Hepatocyte (in vitro differentiated cells): ENCODE measurements around the gene DDN. TPM values are rescaled to one million over a fixed set of nuclear protein-coding genes. Genes with fewer than 3 reads are reported as not detected.

Experiments
- DNase-seq: peaks from one replicate; pipeline ENCODE4 v3.0.0-alpha.2; 2016; ENCODE audit warnings: low spot score
- H2AFZ ChIP-seq: fragments of 200-600 bp; sonication (generic); 2 replicates; pipeline ENCODE4 v1.6.0; 2016; ENCODE audit warnings: antibody characterized with exemption, mild to moderate bottlenecking
- H3K27ac ChIP-seq: fragments of 200-600 bp; sonication (generic); 2 replicates; pipeline ENCODE4 v1.5.1; 2016; ENCODE audit warnings: mild to moderate bottlenecking
- H3K27me3 ChIP-seq: fragments of 200-600 bp; sonication (generic); 2 replicates; pipeline ENCODE4 v1.6.1; 2016
- H3K36me3 ChIP-seq: fragments of 200-600 bp; sonication (generic); replicated peaks from 2 replicates; pipeline ENCODE4 v1.5.1; 2016; ENCODE audit warnings: low read depth; ENCODE audit not compliant: insufficient read depth
- H3K4me1 ChIP-seq: fragments of 200-600 bp; sonication (generic); 2 replicates; pipeline ENCODE4 v1.5.1; 2016; ENCODE audit warnings: mild to moderate bottlenecking, moderate library complexity; ENCODE audit not compliant: insufficient read depth
- H3K4me2 ChIP-seq: fragments of 200-600 bp; sonication (generic); 2 replicates; pipeline ENCODE4 v1.6.0; 2016
- H3K4me3 ChIP-seq: fragments of 200-600 bp; sonication (generic); 2 replicates; pipeline ENCODE4 v1.5.1; 2016; ENCODE audit warnings: mild to moderate bottlenecking
- H3K79me2 ChIP-seq: fragments of 200-600 bp; sonication (generic); 2 replicates; pipeline ENCODE4 v1.6.0; 2017; ENCODE audit warnings: mild to moderate bottlenecking
- H3K9me2 ChIP-seq: fragments of 200-600 bp; sonication (generic); replicated peaks from 2 replicates; pipeline ENCODE4 v1.6.0; 2017; ENCODE audit warnings: mild to moderate bottlenecking; ENCODE audit not compliant: insufficient read depth
- H3K9me3 ChIP-seq: fragments of 200-600 bp; sonication (generic); 2 replicates; pipeline ENCODE4 v1.5.1; 2016; ENCODE audit warnings: low read depth, mild to moderate bottlenecking
- H4K20me1 ChIP-seq: fragments of 200-600 bp; sonication (generic); 2 replicates; pipeline ENCODE4 v1.6.0; 2016; ENCODE audit warnings: mild to moderate bottlenecking; ENCODE audit not compliant: insufficient read depth, poor library complexity, severe bottlenecking
- EZH2 ChIP-seq: fragments of 200-600 bp; sonication (generic); IDR thresholded peaks from 2 replicates; pipeline ENCODE4 v1.6.1; 2016; ENCODE audit warnings: antibody characterized with exemption, mild to moderate bottlenecking, borderline replicate concordance
- EZH2phosphoT487 ChIP-seq: fragments of 200-600 bp; sonication (generic); IDR thresholded peaks from one replicate; pipeline ENCODE4 v1.6.1; 2018; ENCODE audit warnings: antibody characterized with exemption, mild to moderate bottlenecking, low read depth, moderate library complexity; ENCODE audit not compliant: unreplicated experiment, severe bottlenecking
- WGBS: methylation state at CpG from one replicate; pipeline ENCODE4 v1.1.6; 2016; ENCODE audit warnings: low lambda C conversion rate; ENCODE audit errors: missing lambda C conversion rate; 5-methylcytosine and 5-hydroxymethylcytosine counted together
- polyA plus RNA-seq: library from polyadenylated mRNA; unstranded; fragments of >200 nt; fragmentation: Nextera tagmentation; extraction: Ambion mirVana; gene quantifications from 2 replicates; pipeline ENCODE4 v1.2.1, GENCODE V29; 2016
- total RNA-seq: library from RNA; depleted of rRNA; stranded (reverse); fragments of >200 nt; gene quantifications from 2 replicates; pipeline ENCODE4 v1.2.3, GENCODE V29; 2014
- TF ChIP-seq, protein P1 (sequence below): fragments of 200-600 bp; sonication (generic); IDR thresholded peaks from 2 replicates; pipeline ENCODE4 v1.5.1; 2016; ENCODE audit warnings: antibody characterized with exemption, mild to moderate bottlenecking; ENCODE audit not compliant: poor library complexity

Gene DDN
- total and polyA plus RNA-seq, 2 experiments from 2014 or later = 0.10 TPM; not detected in 1

DNA sequence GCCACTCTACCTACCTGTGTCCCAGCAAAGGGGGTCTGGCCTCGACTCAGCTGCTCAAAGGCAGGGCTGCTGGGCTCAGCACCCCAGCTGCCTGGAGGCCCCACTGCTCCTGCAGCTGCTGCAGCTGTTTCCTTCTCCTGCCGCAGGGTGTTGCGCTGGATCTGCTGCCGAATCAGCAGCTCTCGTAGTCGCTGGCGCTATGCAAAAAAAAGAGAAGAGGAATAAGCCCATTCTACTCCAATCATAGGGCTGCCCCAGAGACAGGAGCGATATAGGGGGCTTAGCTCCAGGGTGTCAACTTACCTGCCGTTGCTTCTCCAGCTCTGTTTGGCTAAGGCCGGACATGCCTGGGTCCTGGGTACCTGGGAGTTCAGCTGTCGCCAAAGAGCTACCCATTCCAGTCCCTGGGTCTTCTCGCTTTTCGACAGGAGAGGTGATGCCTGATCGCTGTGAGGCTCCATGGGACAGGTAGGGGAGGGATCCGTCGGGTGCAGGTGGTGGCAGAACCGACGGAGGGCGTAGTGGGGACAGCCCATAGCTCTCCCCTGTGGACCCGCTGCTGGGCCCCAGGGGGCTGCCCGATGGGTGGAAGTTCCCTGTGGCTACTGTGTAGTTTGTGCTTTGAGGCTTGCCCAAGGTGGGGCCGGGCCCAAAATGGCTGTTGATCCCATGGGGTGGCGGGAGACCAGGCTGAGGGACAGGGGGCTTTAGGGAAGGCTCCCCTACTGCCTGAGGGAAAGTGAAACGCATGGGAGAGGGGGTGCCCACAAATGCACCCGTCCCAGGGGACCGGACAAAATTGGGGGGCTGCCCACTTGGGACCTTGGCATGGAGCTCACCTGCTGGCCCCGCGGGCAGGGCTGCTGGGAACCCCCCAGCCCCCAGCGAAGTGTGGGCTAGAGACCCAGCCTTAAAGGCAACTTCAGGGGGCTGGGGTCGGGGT is 40.5 kb upstream of the DDN start:
- Histone ChIP-seq H3K4me1 (no peaks in the 10 kb centered on the region), H4K20me1 (no peaks in the 10 kb centered on the region), H3K36me3 (no peaks in the 10 kb centered on the region), H3K4me2 (no peak overlapping the region), H3K79me2 (no peaks in the 10 kb centered on the region), H3K4me3 (no peak overlapping the region), H3K9me2 (no peaks in the 10 kb centered on the region), H2AFZ (no peak overlapping the region), H3K27me3 (no peaks in the 10 kb centered on the region), H3K27ac (no peak overlapping the region), H3K9me3 (no peaks in the 10 kb centered on the region)
- TF ChIP-seq, protein P1, sequence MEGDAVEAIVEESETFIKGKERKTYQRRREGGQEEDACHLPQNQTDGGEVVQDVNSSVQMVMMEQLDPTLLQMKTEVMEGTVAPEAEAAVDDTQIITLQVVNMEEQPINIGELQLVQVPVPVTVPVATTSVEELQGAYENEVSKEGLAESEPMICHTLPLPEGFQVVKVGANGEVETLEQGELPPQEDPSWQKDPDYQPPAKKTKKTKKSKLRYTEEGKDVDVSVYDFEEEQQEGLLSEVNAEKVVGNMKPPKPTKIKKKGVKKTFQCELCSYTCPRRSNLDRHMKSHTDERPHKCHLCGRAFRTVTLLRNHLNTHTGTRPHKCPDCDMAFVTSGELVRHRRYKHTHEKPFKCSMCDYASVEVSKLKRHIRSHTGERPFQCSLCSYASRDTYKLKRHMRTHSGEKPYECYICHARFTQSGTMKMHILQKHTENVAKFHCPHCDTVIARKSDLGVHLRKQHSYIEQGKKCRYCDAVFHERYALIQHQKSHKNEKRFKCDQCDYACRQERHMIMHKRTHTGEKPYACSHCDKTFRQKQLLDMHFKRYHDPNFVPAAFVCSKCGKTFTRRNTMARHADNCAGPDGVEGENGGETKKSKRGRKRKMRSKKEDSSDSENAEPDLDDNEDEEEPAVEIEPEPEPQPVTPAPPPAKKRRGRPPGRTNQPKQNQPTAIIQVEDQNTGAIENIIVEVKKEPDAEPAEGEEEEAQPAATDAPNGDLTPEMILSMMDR = no peak
- TF ChIP-seq EZH2phosphoT487 = no peak
- TF ChIP-seq EZH2 = no peak
- DNase-seq = no peak
- 96% methylated on average over 29 of the region's 30 CpGs for WGBS

DNA sequence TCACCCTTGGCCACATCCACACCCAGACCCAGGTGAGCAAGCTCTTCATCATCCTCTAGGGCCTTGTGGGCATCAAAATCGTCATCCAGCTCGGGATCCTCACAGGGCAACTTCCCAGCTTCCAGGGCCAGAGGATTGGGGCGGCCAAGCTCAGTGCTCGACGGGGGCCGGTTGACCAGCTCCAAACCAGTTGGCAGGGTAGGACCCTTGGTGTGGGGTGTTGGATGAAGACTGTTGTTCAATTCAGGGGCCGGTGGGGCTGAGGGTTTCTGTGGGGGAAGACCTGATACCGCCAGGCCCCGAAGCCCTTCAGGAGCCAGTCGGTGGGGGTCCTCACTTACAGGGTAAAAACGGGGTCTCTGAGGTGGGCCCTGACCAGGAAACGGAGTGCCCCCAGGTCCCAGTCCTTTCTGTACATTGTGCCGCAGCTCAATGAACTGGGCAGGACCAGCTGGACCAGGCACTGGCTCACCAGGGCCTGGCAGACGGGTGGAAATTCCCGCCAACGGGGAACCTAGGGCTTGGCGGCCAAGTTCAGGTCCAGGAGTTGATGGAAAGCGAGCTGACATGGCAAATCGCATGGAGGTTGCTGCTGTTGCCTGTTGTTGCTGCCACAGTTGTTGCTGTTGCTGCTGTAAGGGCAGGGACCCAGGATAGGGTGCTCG is 39.2 kb upstream of the DDN start:
- no peak overlapping the region for H2AFZ ChIP-seq
- no peaks in the 10 kb centered on the region for H3K36me3 ChIP-seq
- no peaks in the 10 kb centered on the region for H3K9me3 ChIP-seq
- no peaks in the 10 kb centered on the region for H4K20me1 ChIP-seq
- no peak overlapping the region for H3K27ac ChIP-seq
- H3K4me1 ChIP-seq = no peaks in the 10 kb centered on the region
- DNase-seq = no peak
- no peaks in the 10 kb centered on the region for H3K79me2 ChIP-seq
- H3K4me3 ChIP-seq = no peak overlapping the region
- no peaks in the 10 kb centered on the region for H3K27me3 ChIP-seq
- no peak overlapping the region for H3K4me2 ChIP-seq
- H3K9me2 ChIP-seq = no peaks in the 10 kb centered on the region
- 98% methylated on average over 18 of the region's 20 CpGs for WGBS
- TF ChIP-seq EZH2 (no peak), EZH2phosphoT487 (no peak)
- TF ChIP-seq, protein P1 = no peak

DNA sequence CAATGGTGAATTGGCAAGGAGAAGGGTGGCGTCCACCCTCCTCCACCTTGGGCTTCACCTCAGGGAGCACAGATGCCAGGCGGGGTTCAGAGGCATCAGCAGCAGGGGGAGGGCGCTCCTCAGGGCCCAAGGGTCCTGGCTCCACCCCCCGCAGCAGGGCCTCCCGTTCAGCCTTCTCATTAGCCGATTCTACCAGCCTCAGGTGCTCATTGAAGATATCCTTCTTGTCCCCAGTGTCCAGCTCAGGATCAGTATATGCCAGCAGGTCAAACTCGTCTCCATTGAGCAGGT is 38.7 kb upstream of the DDN start:
- no peaks in the 10 kb centered on the region for H4K20me1 ChIP-seq
- H3K9me2 ChIP-seq = no peaks in the 10 kb centered on the region
- 89% methylated on average over 7 of the region's 7 CpGs for WGBS
- H3K36me3 ChIP-seq = no peaks in the 10 kb centered on the region
- no peaks in the 10 kb centered on the region for H3K9me3 ChIP-seq
- no peak overlapping the region for H3K4me3 ChIP-seq
- H3K4me2 ChIP-seq = no peak overlapping the region
- H3K27ac ChIP-seq = no peak overlapping the region
- no peak for DNase-seq
- no peak overlapping the region for H2AFZ ChIP-seq
- TF ChIP-seq EZH2phosphoT487 (no peak), EZH2 (no peak)
- TF ChIP-seq, protein P1 = no peak
- H3K79me2 ChIP-seq = no peaks in the 10 kb centered on the region
- no peaks in the 10 kb centered on the region for H3K4me1 ChIP-seq
- no peaks in the 10 kb centered on the region for H3K27me3 ChIP-seq
